ENCODE data around the gene PCBD2.

DNA sequence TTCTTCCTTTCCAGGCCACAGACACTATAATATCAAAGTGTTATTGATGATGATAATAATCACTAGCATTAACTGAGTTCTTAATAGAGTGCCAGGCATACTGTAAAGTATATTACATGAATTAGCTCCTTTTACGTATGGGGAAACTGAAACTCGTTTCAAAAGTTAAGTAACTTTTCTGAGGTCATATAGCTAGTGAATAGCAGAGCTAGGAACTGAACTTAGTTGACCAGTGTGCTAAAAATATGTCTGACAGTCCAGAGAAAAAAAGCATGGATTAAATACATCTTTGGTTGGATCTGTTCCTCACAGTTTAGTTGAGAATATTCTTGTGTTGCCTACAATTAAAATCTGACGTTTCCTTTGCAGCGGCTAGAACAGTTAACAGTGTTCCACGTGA is 44.4 kb downstream of the PCBD2 start:
- TF ChIP-seq EZH2 (IDR thresholded peaks at IDR 0.05; ENCODE audit: low read length, missing control alignments), result no peak
- TF ChIP-seq, protein P1, sequence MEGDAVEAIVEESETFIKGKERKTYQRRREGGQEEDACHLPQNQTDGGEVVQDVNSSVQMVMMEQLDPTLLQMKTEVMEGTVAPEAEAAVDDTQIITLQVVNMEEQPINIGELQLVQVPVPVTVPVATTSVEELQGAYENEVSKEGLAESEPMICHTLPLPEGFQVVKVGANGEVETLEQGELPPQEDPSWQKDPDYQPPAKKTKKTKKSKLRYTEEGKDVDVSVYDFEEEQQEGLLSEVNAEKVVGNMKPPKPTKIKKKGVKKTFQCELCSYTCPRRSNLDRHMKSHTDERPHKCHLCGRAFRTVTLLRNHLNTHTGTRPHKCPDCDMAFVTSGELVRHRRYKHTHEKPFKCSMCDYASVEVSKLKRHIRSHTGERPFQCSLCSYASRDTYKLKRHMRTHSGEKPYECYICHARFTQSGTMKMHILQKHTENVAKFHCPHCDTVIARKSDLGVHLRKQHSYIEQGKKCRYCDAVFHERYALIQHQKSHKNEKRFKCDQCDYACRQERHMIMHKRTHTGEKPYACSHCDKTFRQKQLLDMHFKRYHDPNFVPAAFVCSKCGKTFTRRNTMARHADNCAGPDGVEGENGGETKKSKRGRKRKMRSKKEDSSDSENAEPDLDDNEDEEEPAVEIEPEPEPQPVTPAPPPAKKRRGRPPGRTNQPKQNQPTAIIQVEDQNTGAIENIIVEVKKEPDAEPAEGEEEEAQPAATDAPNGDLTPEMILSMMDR (conservative IDR thresholded peaks at IDR 0.05 in 1 of 2, IDR thresholded peaks at IDR 0.05 in 1 of 2; ENCODE audit: low read depth in 1 of 2, low read length in 2 of 2), result no peak

Measured in fibroblast of lung (primary cell).